Fibroblast of skin of left biceps (primary cell): Measurements from ENCODE around the gene STON1.
A peak's percentile ranks its signal among the peaks of the same experiment; 100 is the strongest.
"Not testable (repeated sequence)": the region's sequence is repeated elsewhere in the genome, so short reads cannot be mapped to it uniquely, and the experiment has no call there.

Experiments
- DNase-seq, 2 experiments: peaks; one replicate each; pipeline ENCODE4 v3.0.0-alpha.2; 2013; ENCODE audit warnings: low read depth in 2 of 2

Gene STON1

DNA sequence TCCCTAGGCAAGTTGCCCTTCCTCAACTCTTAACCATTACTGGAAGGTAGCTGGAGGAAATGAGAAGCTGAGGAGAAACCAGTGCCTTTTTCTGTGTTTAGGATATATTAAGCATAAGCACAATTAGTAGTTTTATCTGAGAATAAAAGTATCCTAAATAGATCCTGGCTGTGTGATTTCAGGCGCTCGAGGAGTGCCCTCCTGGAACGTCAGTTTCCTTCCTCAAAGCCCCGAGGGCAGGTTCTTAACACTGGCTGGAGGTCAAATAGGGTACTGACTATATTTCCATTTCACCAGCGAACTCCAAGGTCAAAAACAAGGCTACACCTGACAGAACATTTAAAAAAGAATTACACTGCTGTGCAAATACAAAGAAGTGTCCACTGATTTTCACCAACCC, 1.5 kb upstream of the STON1 start:
- no peak for DNase-seq

DNA sequence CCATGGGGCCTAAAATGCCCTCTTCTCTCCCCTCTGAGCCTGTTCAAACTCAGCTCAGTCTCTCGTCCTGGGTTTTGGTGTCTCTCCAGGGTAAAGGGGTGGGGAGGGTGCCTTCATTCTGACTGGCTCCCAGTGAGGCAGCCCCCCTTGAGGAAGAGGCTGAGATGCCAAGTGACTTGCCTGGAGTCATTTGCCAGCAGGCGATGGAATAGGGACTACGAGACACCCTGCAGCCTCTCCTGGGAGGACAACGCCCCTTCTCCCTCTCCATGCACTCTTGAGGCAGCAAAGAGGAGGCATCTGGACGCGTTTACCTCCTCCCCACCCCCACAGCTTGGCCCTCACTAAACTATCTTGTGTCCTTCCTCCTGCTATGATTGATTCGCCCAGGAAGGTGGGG, 760 bp upstream of the STON1 start:
- DNase-seq, result no peak

DNA sequence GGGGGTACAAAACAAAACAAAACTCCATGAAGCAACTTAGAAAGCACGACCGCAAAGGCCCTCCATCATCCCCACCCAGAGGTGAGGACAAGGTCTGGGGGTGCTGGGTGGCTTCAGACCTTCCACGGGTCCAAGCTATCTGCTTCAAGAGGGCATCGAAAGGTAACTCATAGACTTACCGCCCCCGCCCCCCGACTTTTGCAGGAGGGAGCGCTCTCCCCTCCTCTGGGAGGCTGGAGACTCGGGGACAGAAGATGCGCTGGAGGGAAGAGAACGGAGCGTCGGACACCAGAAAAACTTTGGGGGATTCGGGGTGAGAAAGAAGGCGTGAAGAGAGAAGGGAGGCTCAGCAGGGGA, 300 bp upstream of the STON1 start:
- DNase-seq, result no peak

DNA sequence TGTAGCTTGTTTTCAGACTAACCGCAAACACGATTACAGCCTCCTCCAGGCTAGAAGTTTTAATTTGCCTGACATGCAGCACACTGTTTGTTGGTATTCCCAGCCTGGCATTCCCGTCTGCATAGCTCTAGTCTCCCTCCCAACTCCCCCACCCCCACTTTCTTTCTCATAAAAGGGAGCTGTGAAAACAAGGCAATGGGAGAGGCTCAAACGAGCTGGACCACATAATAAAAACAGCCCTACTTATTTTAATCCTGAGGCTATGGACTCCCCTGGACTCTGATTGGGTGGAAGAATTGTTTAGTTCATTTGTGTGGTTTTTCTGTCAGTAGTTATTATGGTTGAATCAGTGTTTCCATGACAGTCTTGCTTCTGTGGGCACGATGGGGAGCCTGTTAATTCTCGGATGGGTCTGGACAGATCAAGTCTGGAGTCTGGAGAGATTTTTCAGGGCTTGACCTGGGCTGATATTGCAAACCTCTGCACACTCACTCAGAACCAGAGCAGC, 1.2 kb downstream of the STON1 start:
- no peak for DNase-seq

DNA sequence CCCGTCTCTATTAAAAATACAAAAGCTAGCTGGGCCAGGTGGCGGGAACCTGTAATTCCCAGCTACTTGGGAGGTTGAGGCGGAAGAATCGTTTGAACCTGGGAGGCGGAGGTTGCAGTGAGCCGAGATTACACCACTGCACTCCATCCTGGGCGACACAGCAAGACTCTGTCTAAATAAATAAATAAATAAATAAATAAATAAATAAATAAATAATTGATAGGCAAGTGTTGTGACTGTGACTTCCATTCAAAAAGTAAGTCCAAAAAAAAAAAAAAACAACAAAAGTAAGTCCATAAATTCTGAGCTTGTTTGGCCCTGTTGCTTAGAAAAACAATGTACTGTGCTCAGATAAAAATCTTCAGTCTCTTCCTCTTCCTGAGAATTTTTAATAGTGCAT, 2.2 kb downstream of the STON1 start:
- no peak for DNase-seq

DNA sequence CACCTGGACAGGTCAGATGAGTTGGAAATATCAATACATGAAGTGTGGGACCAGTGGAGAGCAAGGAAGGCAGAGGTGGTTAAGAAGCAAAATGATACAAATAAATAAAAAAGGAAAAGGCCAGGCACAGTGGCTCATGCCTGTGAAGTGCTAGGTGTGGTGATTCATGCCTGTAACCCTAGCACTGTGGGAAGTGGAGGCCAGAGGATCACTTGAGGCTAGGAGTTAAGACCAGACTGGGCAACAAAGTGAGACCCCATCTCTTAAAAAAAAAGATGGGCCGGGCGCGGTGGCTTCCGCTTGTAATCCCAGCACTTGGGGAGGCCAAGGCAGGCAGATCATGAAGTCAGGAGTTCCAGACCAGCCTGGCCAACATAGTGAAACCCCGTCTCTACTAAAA, 2.9 kb downstream of the STON1 start:
- no peak for DNase-seq

DNA sequence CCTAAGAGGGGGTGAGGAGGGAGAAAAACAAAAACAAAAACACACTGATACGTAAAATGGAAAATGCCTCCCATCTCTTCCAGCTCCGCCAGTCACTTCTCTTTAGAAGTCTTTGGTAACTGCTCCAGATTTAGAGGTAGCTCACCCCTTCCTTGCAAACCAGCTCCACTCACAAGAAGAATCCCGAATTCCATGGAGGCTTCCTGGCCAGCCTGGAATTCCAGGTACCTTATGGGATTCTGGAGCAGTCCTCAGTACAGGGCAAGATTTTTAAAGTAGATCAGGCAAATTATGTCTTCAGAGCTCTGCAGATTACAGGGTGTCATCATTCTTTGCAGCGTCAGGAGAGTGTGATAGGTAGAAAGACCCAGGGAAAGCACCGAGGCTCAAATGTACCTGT, 4.8 kb downstream of the STON1 start:
- DNase-seq, result no peak

DNA sequence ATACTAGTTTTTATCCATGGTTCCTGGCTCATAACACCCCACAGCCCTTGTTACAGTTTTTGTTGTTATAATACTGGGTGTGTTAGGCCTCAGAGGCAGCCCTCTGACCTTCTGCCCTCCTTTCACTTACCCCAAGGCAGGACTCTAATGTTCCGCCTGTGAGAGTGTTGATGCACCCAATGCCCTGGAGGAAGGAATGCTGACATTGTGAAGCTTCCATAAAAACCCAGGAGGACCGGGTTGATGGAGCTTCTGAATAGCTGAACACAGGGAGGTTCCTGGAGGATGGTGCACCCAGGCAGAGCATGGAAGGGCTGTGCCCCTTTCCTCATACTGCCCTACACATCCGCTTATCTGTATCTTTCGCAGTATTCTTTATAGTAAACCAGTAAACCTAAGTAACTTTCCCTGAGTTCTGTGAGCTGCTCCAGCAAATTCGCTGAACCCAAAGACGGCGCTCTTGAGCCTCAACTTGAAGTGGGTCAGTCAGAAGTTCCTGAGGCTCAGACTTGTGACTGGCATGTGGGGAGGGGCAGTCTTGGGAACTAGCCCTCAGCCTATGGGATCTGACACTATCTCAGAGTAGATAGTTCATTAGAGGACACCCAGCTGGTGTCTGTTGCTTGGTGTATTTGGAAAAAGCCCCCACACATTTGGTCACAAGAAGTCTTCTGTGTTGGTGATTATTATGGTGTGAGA, 10.4 kb downstream of the STON1 start:
- no peak for DNase-seq

DNA sequence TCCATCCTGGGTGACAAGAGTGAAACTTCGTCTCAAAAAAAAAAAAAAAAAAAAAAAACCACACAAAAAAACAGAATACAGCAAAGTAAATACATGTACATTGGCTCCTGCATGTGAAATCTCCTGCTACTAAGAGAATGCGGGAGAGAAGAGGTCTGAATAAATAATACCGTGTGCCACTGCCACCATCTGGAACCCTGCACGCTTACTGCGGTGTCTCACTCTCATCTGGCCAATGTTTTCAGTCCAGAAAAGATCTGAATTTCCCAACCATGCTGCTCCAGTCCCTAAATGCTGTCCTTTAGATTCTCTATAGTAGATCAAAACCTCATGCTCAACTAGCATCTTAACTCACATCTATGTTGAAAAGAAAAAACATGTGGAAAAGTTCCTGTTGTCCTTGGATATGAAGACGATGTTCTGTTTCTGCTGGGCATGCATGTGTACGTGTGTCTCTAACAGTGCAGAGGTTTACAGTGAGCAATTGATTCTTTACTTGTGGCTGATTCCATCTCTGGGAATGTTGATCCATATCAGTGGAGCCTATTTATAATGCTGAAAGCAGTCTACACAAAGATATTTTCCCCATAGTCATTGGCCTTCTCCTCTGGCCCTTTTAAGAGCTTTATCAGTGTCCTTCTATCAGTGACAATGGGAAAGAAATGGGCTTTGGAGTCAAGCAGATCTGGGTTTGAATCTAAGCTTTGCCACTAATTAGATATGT, 11.9 kb downstream of the STON1 start:
- DNase-seq, result no peak

DNA sequence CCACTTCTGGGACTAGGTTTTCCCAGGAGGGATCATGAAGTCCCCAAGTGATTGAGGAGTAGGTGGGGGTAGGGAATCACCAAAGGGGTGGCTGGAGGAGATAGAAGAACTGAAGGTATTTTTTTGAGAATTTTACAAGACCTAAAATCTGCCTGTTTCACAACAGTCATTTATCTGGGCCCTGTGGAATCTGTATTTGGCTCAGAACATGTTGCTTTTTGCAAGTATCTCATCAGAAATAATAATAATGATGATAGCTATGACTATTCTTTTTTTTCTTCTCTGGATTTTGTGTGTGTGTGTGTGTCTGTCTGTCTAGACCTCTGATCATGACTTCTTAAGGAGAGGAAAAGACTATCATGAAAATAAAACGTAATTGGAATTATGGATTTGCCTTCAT, 13.9 kb downstream of the STON1 start:
- no peak for DNase-seq

DNA sequence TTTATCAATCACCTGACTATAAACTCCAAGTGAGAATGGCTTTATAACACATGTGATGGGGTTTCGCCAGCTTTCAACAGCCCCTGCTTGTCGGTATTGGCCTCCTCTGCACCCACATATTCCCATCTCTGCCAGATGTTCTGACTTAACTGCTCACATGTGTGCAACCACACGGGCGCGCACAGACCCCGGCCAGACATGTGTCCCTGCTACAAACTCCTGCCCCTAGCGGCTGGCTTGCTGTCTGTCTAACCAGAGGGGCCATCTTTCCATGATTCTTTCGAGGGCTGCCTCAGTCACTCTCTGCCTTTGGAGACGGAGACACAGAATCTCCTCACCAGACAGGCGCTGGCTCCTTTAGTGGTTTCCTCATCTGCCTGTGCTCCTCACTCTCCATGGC, 15.3 kb downstream of the STON1 start:
- no peak for DNase-seq

DNA sequence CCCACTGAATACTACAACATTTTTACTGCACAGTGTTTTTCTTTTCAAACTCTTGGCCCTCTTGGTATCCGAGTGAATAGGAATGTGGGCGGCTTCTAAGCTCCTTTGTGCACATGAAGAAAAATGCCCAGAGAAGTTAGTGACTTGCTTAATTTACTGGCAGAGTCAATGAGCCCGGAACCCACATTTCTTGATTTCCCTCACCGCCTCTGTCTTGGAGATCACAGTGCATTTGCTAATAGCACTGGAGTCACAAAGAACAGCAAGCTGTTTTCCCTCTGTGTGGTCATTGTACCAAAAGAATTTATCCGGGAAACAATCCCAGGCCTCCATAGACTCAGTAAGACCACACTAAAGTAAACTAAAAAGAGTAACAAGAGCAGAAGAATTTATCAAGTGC, 18.9 kb downstream of the STON1 start:
- no peak for DNase-seq

DNA sequence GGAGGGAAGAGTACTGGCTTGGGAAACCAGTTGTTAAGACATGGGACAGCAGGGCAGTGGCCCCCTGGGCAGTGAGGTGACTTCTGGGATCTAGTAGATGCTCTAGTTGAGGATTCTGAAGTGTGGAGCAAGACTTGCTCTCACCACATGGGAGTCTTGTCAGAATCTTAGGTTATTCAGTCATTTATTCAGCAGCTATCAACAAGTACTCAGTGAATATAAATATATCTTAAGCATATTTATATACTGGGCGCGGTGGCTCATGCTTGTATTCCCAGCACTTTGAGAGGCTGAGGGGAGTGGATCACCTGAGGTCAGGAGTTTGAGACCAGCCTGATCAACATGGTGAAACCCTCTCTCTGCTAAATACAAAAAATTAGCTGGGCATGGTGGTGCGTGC, 20.0 kb downstream of the STON1 start:
- no peak for DNase-seq

DNA sequence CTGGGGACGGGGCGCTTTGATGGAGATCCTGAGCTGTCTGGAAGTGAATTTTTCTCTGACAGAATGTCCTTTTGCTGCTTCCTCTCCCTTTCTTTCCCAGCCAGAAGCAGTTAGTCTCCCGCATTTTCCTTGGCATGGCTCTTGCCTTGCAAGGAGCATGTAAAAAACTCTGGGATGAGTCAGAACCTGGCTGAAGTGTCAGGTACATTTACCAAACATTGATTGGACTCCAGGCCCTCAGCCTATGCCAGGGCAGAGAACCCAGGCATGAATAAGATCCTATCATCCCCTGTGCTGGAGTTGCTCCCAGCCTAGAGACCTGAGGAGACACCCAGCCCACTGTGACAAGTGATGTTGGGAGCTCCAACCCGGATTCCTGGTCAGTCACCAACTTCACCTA, 21.6 kb downstream of the STON1 start:
- DNase-seq, result no peak

DNA sequence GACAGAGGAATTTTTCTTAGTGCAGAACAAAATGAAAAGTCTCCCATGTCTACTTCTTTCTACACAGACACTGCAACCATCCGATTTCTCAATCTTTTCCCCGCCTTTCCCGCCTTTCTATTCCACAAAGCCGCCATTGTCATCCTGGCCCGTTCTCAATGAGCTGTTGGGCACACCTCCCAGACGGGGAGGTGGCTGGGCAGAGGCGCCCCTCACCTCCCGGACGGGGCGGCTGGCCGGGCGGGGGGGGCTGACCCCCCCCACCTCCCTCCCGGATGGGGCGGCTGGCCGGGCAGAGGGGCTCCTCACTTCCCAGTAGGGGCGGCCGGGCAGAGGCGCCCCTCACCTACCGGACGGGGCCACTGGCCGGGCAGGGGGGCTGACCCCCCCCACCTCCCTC, 25.1 kb downstream of the STON1 start:
- not testable (repeated sequence) for DNase-seq

DNA sequence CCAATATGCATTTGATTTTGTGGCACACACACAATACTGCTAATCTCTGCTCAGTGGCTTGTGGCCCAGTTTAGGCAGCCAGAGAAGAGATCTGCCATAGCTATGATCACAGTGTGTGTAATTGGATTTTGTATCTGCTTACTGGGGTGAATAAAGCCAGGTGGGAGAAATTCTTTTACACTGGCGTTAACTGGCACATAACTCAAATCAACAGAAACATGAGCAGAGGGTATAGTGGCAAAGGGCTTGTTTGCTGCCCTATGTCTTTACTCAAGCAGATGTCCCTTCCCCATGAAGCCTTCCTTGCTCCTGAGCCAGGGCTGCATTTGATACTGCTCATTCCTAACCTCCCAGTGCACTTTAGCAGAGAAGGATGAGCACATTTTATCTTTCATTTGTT, 28.5 kb downstream of the STON1 start:
- DNase-seq, result no peak

DNA sequence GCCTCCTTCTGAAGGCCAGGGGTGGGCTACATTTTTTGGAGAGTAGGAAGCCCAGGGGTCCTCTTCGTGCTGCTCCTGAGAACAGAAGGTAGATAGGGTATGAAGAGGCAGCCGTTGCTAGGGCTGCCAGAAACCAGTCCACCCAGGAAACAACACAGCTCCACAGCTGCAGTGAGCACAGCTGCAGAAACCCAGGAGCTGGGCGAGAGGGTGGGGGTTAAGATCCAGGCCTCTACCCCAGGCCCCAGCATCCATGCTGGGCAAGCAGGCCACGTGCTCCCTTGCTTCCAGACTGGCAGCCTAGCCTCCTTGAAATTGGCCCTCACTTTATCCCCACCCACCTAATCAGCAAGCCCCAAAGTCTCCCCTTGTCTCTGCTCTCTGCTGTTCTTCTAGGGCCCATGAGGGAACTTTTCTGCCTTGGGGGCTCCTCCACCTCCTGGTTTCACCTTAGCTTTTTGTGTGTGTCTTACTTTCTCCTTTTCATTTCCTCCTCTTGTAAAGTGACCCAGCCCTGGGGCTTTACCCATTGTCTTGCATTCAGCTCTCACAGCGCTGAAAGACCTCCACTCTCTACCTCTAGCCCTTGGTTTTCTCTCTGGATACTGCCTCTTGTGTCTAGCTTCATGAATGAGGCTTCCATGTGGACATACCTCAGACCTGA, 30.7 kb downstream of the STON1 start:
- no peak for DNase-seq

DNA sequence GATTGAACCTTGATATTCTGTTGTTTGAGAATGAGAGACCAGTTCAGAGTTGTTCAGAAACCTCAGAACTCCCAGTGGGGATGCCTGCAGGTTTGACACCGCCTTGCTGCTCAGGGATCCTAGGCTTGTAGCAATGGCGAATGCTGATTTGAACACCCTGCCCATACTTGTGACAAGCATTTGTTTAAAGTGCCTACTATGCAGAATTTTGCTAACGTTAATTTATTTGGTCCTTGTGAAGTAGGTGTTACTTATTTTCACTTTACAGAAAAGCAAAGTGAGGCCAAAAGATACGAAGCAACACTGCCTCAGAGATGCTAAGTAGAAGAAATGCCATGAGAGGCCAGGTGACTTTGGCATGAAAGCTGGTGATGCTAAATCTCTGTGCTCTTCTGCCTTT, 32.3 kb downstream of the STON1 start:
- DNase-seq, result no peak

DNA sequence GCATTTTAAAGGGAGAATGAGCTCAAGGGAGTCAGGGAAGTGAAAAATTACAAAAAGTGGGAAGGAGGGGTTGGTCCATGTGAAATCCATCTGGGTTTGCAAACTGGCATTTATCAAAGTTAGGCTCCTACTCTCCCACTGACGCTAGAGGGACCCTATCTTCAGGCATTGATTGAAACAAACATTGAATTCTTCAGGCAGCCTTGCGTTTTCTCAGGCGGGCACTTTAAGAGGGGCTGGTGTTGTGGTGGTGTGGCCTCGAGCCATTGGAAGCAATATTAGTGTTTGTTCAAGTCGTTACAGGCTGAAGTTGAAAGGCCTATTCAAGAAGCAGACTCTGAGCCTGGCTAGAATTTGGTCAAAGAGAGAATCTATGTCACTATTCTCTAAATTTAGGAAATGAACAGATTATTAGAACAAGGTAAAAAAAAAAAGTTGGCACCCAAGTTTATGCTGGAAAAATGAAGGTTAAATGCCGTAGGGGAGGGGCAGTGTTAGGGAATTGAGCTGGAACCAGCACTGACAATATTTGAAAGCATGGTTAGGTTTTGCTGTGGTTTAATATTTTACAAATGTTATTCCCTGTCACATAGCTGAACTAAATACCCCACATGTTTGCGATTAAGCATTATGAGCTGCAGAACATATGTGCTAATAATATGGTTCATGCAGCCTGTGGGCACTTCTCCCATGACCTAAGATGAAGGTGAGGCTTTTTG, 36.8 kb downstream of the STON1 start:
- peak in 1 of 2 experiments; percentile 28 for DNase-seq

DNA sequence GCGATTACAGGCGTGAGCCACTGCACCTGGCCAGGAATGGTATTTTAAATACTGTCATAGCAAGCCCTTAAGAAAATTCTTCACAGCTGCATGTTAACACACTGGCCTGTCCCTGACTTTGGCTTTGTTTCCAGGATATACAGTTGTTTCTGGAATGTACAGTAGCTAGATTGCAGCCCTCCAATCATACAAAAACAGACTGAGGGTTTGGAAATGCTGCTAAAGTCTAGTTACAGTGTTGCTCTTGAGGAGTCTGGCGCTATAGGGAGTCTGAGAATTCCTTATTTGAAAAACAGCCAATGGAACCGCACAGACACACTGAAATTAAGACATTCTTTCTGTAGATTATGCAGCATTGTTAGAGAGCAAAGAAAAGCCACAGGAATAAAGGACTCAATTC, 37.7 kb downstream of the STON1 start:
- DNase-seq, result peak; percentile 44 to 45

DNA sequence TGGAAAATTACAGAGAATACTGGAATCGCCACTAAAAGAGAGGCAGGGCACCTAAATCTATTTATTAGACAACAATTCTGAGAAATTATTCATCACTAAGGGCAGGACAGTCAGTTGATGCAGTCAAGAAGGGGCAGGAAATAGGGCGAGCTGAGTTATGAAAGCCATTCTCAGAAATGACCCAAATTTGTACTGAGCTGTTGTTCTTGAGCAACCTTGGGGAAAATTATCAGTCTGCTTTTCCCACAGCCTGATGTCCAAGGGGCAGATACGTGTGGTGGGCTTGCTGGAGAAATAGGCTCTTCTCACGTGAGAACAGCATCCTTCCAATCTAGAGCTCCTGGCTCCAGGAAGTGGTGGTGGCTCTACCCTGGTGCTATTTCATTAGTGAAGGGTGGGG, 38.6 kb downstream of the STON1 start:
- DNase-seq, result no peak

DNA sequence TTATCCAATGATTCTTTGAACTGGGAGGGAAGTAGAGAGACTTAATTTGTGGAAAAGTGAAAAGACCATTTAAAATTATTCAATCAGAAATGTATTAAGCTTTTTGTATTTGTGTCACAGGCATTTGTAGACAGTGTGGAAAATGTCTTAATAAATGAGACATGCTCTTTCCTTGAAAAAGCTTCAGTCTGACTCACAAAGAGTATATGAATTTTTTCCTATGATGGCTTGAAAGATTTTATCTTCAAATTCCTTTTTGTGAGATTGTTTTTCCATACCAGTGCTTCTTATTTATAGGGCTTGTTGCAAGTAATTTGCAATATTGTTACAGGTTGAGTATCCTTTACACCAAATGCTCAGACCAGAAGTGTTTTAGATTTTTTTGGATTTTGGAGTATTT, 39.5 kb downstream of the STON1 start:
- DNase-seq, result no peak
